Testis (tissue), 3 donors: Measurements from ENCODE around the gene ITPK1. TPM values are rescaled to one million over a fixed set of nuclear protein-coding genes. Genes with fewer than 3 reads are reported as not detected.

Experiments used
- DNase-seq: peaks from one replicate; pipeline ENCODE4 v3.0.0-alpha.2; 2019
- H3K27ac ChIP-seq, 2 donors: fragments of 200-600 bp; sonication (generic); one replicate each; pipeline ENCODE4 v1.5.1; 2019
- H3K27me3 ChIP-seq: fragments of 200-600 bp; sonication (generic); one replicate; pipeline ENCODE4 v1.5.1; 2019
- H3K36me3 ChIP-seq: fragments of 200-600 bp; sonication (generic); one replicate; pipeline ENCODE4 v1.5.1; 2017; ENCODE audit warnings: low read depth; ENCODE audit errors: missing control alignments
- H3K4me1 ChIP-seq: fragments of 200-600 bp; sonication (generic); one replicate; pipeline ENCODE4 v1.5.1; 2019
- H3K4me3 ChIP-seq, 2 donors: fragments of 200-600 bp; sonication (generic); one replicate each; pipeline ENCODE4 v1.5.1; 2017 to 2019
- H3K9me3 ChIP-seq: fragments of 200-600 bp; sonication (generic); one replicate; pipeline ENCODE4 v1.5.1; 2017
- POLR2A ChIP-seq: fragments of 450-650 bp; IDR thresholded peaks from one replicate; pipeline ENCODE4 v1.6.1; 2017; ENCODE audit warnings: antibody characterized with exemption, mild to moderate bottlenecking, moderate library complexity
- WGBS, 2 donors: methylation state at CpG; one replicate each; pipeline ENCODE4 v1.1.5; 2018; 5-methylcytosine and 5-hydroxymethylcytosine counted together
- intact Hi-C: fragments of 100-400 bp; cut with DNase I; formaldehyde crosslinking; loops from one replicate; pipeline ENCODE4 v1.15.1; 2023; ENCODE audit warnings: low total_unique reads
- polyA plus RNA-seq: library from polyadenylated mRNA; stranded (reverse); fragments of 350-450 nt; fragmentation: Illumina TruSeq; extraction: RNeasy Lipid Tissue Mini Kit (QIAGEN cat#74804); gene quantifications from one replicate; pipeline ENCODE4 v1.2.3, GENCODE V29; 2014; ENCODE audit warnings: low read depth, low replicate concordance; ENCODE audit not compliant: insufficient read depth
- total RNA-seq, 2 donors: library from RNA; depleted of rRNA; stranded (reverse); fragments of >200 nt; gene quantifications; one replicate each; pipeline ENCODE4 v1.2.3, GENCODE V29; 2016
- TF ChIP-seq, protein P1 (sequence below), 3 experiments: fragments of 450-650 bp in 2 of 3; fragments of 200-600 bp in 1 of 3; sonication (generic) in 1 of 3; IDR thresholded peaks; one replicate each; pipeline ENCODE4 v1.5.1; 2016 to 2019; ENCODE audit warnings: antibody characterized with exemption in 3 of 3, mild to moderate bottlenecking in 2 of 3, moderate library complexity in 1 of 3

ITPK1 gene
- total and polyA plus RNA-seq, 3 donors from 2014 or later = 78.3 to 92.5 (median 90.6) TPM

DNA sequence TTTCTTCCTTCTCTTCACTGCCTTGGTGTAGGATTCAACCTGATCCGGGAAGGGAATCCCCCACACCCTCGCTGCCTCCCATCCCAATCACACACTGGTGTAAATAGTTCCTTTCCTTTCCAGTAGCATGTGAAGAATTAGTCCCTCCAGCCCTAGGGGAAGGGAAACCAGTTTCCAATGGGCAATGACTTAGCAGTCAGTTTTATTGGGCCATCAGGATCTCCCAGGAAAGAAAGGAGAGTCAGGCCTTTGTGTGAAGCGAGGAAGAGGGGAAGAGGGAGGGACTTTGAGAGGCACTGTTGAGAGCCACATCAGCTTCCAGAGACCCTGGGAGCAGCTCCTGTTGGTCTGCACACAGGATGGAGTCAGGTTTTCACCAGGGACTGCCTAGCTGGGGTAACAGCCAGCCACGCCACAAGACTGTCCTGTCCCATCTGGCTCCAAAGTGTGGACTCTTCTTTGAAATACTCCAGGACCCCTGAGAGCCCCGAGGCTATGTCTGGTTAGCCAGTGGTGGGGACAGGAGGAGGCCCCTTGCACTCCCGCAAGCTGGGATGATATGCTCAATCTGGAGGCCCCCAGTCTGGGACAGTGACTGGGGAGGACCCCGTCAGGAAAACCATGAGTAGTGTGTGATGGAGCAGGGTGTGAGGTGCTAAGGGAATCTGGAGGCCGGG lies 41.1 kb upstream of the ITPK1 start:
- no peaks in the 10 kb centered on the region for H3K4me1 ChIP-seq
- DNase-seq = no peak
- H3K4me3 ChIP-seq = no peak overlapping the region
- no peak overlapping the region for H3K27ac ChIP-seq
- TF ChIP-seq, protein P1, sequence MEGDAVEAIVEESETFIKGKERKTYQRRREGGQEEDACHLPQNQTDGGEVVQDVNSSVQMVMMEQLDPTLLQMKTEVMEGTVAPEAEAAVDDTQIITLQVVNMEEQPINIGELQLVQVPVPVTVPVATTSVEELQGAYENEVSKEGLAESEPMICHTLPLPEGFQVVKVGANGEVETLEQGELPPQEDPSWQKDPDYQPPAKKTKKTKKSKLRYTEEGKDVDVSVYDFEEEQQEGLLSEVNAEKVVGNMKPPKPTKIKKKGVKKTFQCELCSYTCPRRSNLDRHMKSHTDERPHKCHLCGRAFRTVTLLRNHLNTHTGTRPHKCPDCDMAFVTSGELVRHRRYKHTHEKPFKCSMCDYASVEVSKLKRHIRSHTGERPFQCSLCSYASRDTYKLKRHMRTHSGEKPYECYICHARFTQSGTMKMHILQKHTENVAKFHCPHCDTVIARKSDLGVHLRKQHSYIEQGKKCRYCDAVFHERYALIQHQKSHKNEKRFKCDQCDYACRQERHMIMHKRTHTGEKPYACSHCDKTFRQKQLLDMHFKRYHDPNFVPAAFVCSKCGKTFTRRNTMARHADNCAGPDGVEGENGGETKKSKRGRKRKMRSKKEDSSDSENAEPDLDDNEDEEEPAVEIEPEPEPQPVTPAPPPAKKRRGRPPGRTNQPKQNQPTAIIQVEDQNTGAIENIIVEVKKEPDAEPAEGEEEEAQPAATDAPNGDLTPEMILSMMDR (IDR thresholded peaks at IDR 0.05) = no peak
- TF ChIP-seq POLR2A = no peak
- no peaks in the 10 kb centered on the region for H3K9me3 ChIP-seq
- 82% methylated on average over 8 of the region's 8 CpGs for WGBS, 2 donors
- intact Hi-C loops = no loop called here
- no peaks in the 10 kb centered on the region for H3K36me3 ChIP-seq
- H3K27me3 ChIP-seq = no peaks in the 10 kb centered on the region

DNA sequence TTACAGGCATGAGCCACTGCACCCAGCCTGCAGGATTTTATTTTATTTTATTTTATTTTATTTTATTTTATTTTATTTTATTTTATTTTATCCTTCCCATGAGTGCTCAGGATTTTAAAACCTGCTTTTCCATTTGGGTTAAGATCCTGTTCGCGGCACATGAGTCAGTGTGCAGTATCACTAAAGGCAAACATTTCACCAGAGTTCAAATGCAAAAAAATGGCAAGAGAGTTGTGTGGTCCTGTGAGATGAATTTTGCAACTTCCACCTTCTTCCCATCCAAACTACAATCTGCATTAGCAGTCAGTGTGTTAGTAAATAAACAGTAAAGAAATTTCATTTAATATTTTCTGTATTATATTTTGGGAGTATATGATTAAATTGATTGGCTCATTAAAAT lies 39.9 kb upstream of the ITPK1 start:
- 88% methylated on average over 2 of the region's 2 CpGs for WGBS, 2 donors

DNA sequence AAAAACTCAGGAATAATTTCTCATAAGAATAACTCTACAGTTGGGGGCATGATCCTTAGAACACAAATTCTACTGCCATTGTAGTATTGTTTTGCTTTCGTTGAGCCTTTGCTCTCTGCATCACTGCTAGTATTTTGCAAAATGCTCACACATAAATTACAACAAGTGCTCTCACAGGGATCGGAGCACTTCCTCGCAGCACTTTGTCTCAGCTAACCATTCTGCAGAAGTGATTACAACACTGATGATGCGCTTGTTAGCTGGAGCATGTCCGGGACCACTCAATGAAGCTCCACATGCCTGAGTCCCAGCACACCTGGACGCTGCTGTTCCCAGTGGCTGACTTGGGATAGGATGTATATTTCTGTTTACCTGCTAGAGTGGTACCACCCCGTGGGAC lies 37.4 kb upstream of the ITPK1 start:
- TF ChIP-seq, protein P1 (IDR thresholded peaks at IDR 0.05) = no peak
- no peak for TF ChIP-seq POLR2A
- Histone ChIP-seq H3K36me3 (no peaks in the 10 kb centered on the region), H3K27ac (no peak overlapping the region), H3K4me3 (no peak overlapping the region), H3K27me3 (no peaks in the 10 kb centered on the region), H3K4me1 (peaks cover 2% of the 10 kb centered on the region), H3K9me3 (no peaks in the 10 kb centered on the region)
- intact Hi-C loops = no loop called here
- DNase-seq = no peak
- 81 to 86% methylated on average over 7 of the region's 7 CpGs for WGBS, 2 donors

More for the DNA sequence above, 39.9 kb upstream of the ITPK1 start:
- H3K4me1 ChIP-seq = peaks cover 2% of the 10 kb centered on the region
- no peaks in the 10 kb centered on the region for H3K9me3 ChIP-seq
- TF ChIP-seq POLR2A = no peak
- TF ChIP-seq, protein P1 (IDR thresholded peaks at IDR 0.05) = no peak
- H3K27ac ChIP-seq = no peak overlapping the region
- H3K27me3 ChIP-seq = no peaks in the 10 kb centered on the region
- no peaks in the 10 kb centered on the region for H3K36me3 ChIP-seq
- intact Hi-C loops = no loop called here
- DNase-seq = no peak
- no peak overlapping the region for H3K4me3 ChIP-seq

DNA sequence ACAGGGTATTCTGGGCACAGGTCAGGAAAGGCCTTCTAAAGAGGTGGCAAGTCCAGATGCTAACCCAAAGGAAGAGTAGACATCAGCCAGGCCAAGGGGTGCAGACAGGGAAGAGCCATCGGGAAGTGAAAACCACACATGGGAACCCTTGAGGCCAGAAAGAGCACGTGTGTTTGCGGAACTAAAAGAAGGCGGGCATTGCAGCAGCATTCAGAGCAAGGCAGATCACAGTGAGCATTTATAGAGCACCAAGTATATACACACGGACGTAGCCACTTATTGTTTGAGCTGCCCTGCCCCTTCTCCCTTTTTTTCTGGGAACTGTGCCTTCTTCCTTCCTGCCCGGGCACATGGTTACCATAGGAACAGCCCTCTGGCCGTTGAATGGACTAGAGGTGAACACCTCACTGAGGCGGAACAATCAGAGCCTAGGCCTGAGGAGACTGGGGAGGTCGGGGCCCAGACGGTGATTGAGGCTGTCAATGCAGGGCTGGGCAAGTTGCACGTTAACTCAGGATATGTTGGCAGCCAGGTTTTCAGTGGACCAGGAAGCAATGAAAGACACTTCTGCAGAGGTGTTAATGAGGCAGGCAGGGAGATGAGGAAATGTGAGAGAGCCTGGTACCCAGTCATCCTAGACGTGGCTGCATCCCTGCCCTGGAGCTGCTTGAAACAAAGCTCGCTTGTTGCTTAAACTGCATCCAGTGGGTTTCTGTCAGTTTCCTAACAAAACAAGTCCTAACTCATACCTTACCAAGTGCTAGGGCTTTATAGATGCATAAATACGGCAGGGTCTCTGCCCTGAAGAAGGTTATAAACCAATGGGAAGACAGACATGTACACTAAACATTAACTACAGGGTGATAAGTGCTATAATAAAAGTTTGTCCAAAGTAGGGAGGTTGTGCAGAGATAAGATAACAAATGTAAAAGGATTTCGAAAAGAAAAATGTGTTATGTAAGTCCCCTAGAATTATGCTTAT lies 34.8 kb upstream of the ITPK1 start:
- H3K36me3 ChIP-seq = no peaks in the 10 kb centered on the region
- intact Hi-C loops = no loop called here
- peak; percentile 24 for DNase-seq
- no peak overlapping the region for H3K4me3 ChIP-seq
- H3K27ac ChIP-seq = no peak overlapping the region
- H3K27me3 ChIP-seq = no peaks in the 10 kb centered on the region
- H3K9me3 ChIP-seq = no peaks in the 10 kb centered on the region
- WGBS, 2 donors = 60 to 65% methylated on average over 15 to 16 of the region's 16 CpGs
- H3K4me1 ChIP-seq = peaks cover 2% of the 10 kb centered on the region
- TF ChIP-seq, protein P1 (IDR thresholded peaks at IDR 0.05) = no peak
- no peak for TF ChIP-seq POLR2A
